ENCODE measurements around the gene EHD2. TPM values are rescaled to one million over a fixed set of nuclear protein-coding genes. Genes with fewer than 3 reads are reported as not detected.
"Not testable (repeated sequence)": the region's sequence is repeated elsewhere in the genome, so short reads cannot be mapped to it uniquely, and the experiment has no call there.

EHD2 gene
- total and polyA plus RNA-seq, 7 experiments from 2014 or later, result 0.15 to 0.37 (median 0.19) TPM; not detected in 4

- H3K9me3 Mint-ChIP-seq; DNase-seq; intact Hi-C loops (cut with micrococcal nuclease); H3K36me3 ChIP-seq (ENCODE audit: control insufficient read depth in 2 of 3, insufficient read depth in 3 of 3, low read length in 3 of 3); H3K4me3 ChIP-seq (ENCODE audit: low read length); CTCF ChIA-PET; H3K9me3 ChIP-seq (ENCODE audit: control insufficient read depth in 2 of 3, low read length in 3 of 3); H3K27me3 ChIP-seq (ENCODE audit: control insufficient read depth in 2 of 2, insufficient read depth in 2 of 2, low read length in 2 of 2); H3K27ac ChIP-seq (ENCODE audit: low read depth, low read length); ATAC-seq; H3K36me3 Mint-ChIP-seq; H3K4me1 ChIP-seq (ENCODE audit: control insufficient read depth in 2 of 2, insufficient read depth in 2 of 2, low read length in 2 of 2); POLR2A ChIA-PET: not testable (repeated sequence)
- Mint-ChIP-seq H3K27me3 (peaks cover 0 to 28% (median 24%) of the 10 kb centered on the region in 5 donors), H3K4me1 (peaks cover 10 to 24% (median 17%) of the 10 kb centered on the region in 7 donors), H3K27ac (peak overlapping the region in 3 of 9 donors; percentile 10 to 26 (median 17)), H3K4me3 (peak overlapping the region in 5 of 10 donors; percentile 4 to 46 (median 13))
These were observed 15.1 kb downstream of the EHD2 start for GRCh38 chr19:47728295-47728694.

- Histone ChIP-seq H3K27ac (ENCODE audit: low read depth, low read length) (no peak overlapping the region), H3K36me3 (ENCODE audit: control insufficient read depth in 2 of 3, insufficient read depth in 3 of 3, low read length in 3 of 3) (no peaks in the 10 kb centered on the region), H3K4me3 (ENCODE audit: low read length) (peak overlapping the region; percentile 17), H3K27me3 (ENCODE audit: control insufficient read depth in 2 of 2, insufficient read depth in 2 of 2, low read length in 2 of 2) (peaks cover 0 to 7% of the 10 kb centered on the region in 2 donors), H3K9me3 (ENCODE audit: control insufficient read depth in 2 of 3, low read length in 3 of 3) (no peaks in the 10 kb centered on the region), H3K4me1 (ENCODE audit: control insufficient read depth in 2 of 2, insufficient read depth in 2 of 2, low read length in 2 of 2) (peaks cover 0 to 4% of the 10 kb centered on the region in 2 donors)
- CTCF ChIA-PET, result interaction anchor here (0.6 kb wide), 1 partner anchor 85 kb away, joined by 3 read pairs; no protein-coding TSS in a partner anchor
- Mint-ChIP-seq H3K4me1 (peaks cover 10 to 23% (median 17%) of the 10 kb centered on the region in 7 donors), H3K9me3 (peaks cover 0 to 3% (median 0%) of the 10 kb centered on the region in 11 donors), H3K27me3 (peaks cover 2 to 28% (median 21%) of the 10 kb centered on the region in 5 donors), H3K36me3 (no peaks in the 10 kb centered on the region), H3K4me3 (peak overlapping the region; percentile 71 to 86 (median 78)), H3K27ac (peak overlapping the region in 5 of 9 donors; percentile 23 to 64 (median 26))
- DNase-seq, result no peak
- peak; percentile 38 for ATAC-seq
- intact Hi-C loops (cut with micrococcal nuclease), result no loop called here
- POLR2A ChIA-PET, result no interaction called here
These were observed 16.2 kb downstream of the EHD2 start for GRCh38 chr19:47729468-47729798.

GRCh38 chr19:47729799-47730520 is 16.7 kb downstream of the EHD2 start:
- Histone ChIP-seq H3K36me3 (ENCODE audit: control insufficient read depth in 2 of 3, insufficient read depth in 3 of 3, low read length in 3 of 3) (no peaks in the 10 kb centered on the region), H3K4me1 (ENCODE audit: control insufficient read depth in 2 of 2, insufficient read depth in 2 of 2, low read length in 2 of 2) (peaks cover 0 to 4% of the 10 kb centered on the region in 2 donors), H3K27ac (ENCODE audit: low read depth, low read length) (no peak overlapping the region), H3K9me3 (ENCODE audit: control insufficient read depth in 2 of 3, low read length in 3 of 3) (no peaks in the 10 kb centered on the region), H3K4me3 (ENCODE audit: low read length) (peak overlapping the region; percentile 17), H3K27me3 (ENCODE audit: control insufficient read depth in 2 of 2, insufficient read depth in 2 of 2, low read length in 2 of 2) (peaks cover 0 to 7% of the 10 kb centered on the region in 2 donors)
- H3K9me3 Mint-ChIP-seq, result peaks cover 0 to 3% (median 0%) of the 10 kb centered on the region in 11 donors
- ATAC-seq (peak; percentile 75), DNase-seq (peak in 1 of 9 donors; percentile 73)
- H3K27ac Mint-ChIP-seq, result peak overlapping the region in 3 of 9 donors; percentile 25 to 28 (median 26)
- H3K27me3 Mint-ChIP-seq, result peaks cover 2 to 28% (median 21%) of the 10 kb centered on the region in 5 donors
- ChIA-PET POLR2A (no interaction called here), CTCF (interaction anchor here (0.6 kb wide), 1 partner anchor 86 kb away, joined by 3 read pairs; no protein-coding TSS in a partner anchor)
- peaks cover 10 to 23% (median 17%) of the 10 kb centered on the region in 7 donors for H3K4me1 Mint-ChIP-seq
- H3K4me3 Mint-ChIP-seq, result peak overlapping the region; percentile 71 to 86 (median 78)
- intact Hi-C loops (cut with micrococcal nuclease), result no loop called here
- H3K36me3 Mint-ChIP-seq, result no peaks in the 10 kb centered on the region

GRCh38 chr19:47730521-47730889 is 17.3 kb downstream of the EHD2 start:
- Histone ChIP-seq H3K27me3 (ENCODE audit: control insufficient read depth in 2 of 2, insufficient read depth in 2 of 2, low read length in 2 of 2) (peaks cover 0 to 7% of the 10 kb centered on the region in 2 donors), H3K4me1 (ENCODE audit: control insufficient read depth in 2 of 2, insufficient read depth in 2 of 2, low read length in 2 of 2) (peaks cover 0 to 4% of the 10 kb centered on the region in 2 donors), H3K4me3 (ENCODE audit: low read length) (no peak overlapping the region), H3K27ac (ENCODE audit: low read depth, low read length) (no peak overlapping the region), H3K9me3 (ENCODE audit: control insufficient read depth in 2 of 3, low read length in 3 of 3) (no peaks in the 10 kb centered on the region), H3K36me3 (ENCODE audit: control insufficient read depth in 2 of 3, insufficient read depth in 3 of 3, low read length in 3 of 3) (no peaks in the 10 kb centered on the region)
- no peak overlapping the region for H3K27ac Mint-ChIP-seq
- no peak for DNase-seq
- ATAC-seq, result no peak
- POLR2A ChIA-PET, result no interaction called here
- no peaks in the 10 kb centered on the region for H3K36me3 Mint-ChIP-seq
- H3K27me3 Mint-ChIP-seq, result peaks cover 2 to 28% (median 21%) of the 10 kb centered on the region in 5 donors
- peaks cover 10 to 23% (median 17%) of the 10 kb centered on the region in 7 donors for H3K4me1 Mint-ChIP-seq
- H3K4me3 Mint-ChIP-seq, result peak overlapping the region in 8 of 10 donors; percentile 29 to 86 (median 74)
- intact Hi-C loops (cut with micrococcal nuclease), result no loop called here
- peaks cover 0 to 3% (median 0%) of the 10 kb centered on the region in 11 donors for H3K9me3 Mint-ChIP-seq
- CTCF ChIA-PET, result no interaction called here

GRCh38 chr19:47730910-47731309 is 17.7 kb downstream of the EHD2 start:
- Histone ChIP-seq H3K36me3 (ENCODE audit: control insufficient read depth in 2 of 3, insufficient read depth in 3 of 3, low read length in 3 of 3) (no peaks in the 10 kb centered on the region), H3K27me3 (ENCODE audit: control insufficient read depth in 2 of 2, insufficient read depth in 2 of 2, low read length in 2 of 2) (peaks cover 0 to 7% of the 10 kb centered on the region in 2 donors), H3K27ac (ENCODE audit: low read depth, low read length) (no peak overlapping the region), H3K4me1 (ENCODE audit: control insufficient read depth in 2 of 2, insufficient read depth in 2 of 2, low read length in 2 of 2) (peaks cover 0 to 4% of the 10 kb centered on the region in 2 donors), H3K9me3 (ENCODE audit: control insufficient read depth in 2 of 3, low read length in 3 of 3) (no peaks in the 10 kb centered on the region), H3K4me3 (ENCODE audit: low read length) (no peak overlapping the region)
- DNase-seq (no peak), ATAC-seq (no peak)
- Mint-ChIP-seq H3K36me3 (no peaks in the 10 kb centered on the region), H3K27ac (no peak overlapping the region), H3K9me3 (peaks cover 0 to 3% (median 0%) of the 10 kb centered on the region in 11 donors), H3K4me3 (peak overlapping the region in 6 of 10 donors; percentile 29 to 86 (median 74)), H3K4me1 (peaks cover 10 to 23% (median 17%) of the 10 kb centered on the region in 7 donors), H3K27me3 (peaks cover 2 to 28% (median 21%) of the 10 kb centered on the region in 5 donors)
- intact Hi-C loops (cut with micrococcal nuclease), result no loop called here
- ChIA-PET CTCF (no interaction called here), POLR2A (no interaction called here)

- H3K9me3 Mint-ChIP-seq, result peaks cover 0 to 3% (median 0%) of the 10 kb centered on the region in 11 donors
- H3K27me3 Mint-ChIP-seq, result peaks cover 0 to 13% (median 8%) of the 10 kb centered on the region in 5 donors
- no peak overlapping the region for H3K4me3 Mint-ChIP-seq
- POLR2A ChIA-PET, result no interaction called here
- no peak overlapping the region for H3K4me3 ChIP-seq (ENCODE audit: low read length)
- ATAC-seq, result no peak
- no peaks in the 10 kb centered on the region for H3K4me1 ChIP-seq (ENCODE audit: control insufficient read depth in 2 of 2, insufficient read depth in 2 of 2, low read length in 2 of 2)
- no peaks in the 10 kb centered on the region for H3K27me3 ChIP-seq (ENCODE audit: control insufficient read depth in 2 of 2, insufficient read depth in 2 of 2, low read length in 2 of 2)
- intact Hi-C loops (cut with micrococcal nuclease), result no loop called here
- H3K9me3 ChIP-seq (ENCODE audit: control insufficient read depth in 2 of 3, low read length in 3 of 3), result no peaks in the 10 kb centered on the region
- no peak for DNase-seq
- H3K27ac ChIP-seq (ENCODE audit: low read depth, low read length), result no peak overlapping the region
- H3K36me3 Mint-ChIP-seq, result no peaks in the 10 kb centered on the region
- H3K4me1 Mint-ChIP-seq, result peaks cover 0 to 7% (median 4%) of the 10 kb centered on the region in 7 donors
- no peaks in the 10 kb centered on the region for H3K36me3 ChIP-seq (ENCODE audit: control insufficient read depth in 2 of 3, insufficient read depth in 3 of 3, low read length in 3 of 3)
- no peak overlapping the region for H3K27ac Mint-ChIP-seq
- CTCF ChIA-PET, result interaction anchor here (0.6 to 1.6 kb wide), 2 partner anchors 11 to 22 kb away, joined by 3 to 4 read pairs; partner anchors contain the start of gene EHD2
These were observed 21.9 kb downstream of the EHD2 start for GRCh38 chr19:47735131-47735530.

Data from naive thymus-derived CD4-positive, alpha-beta T cell (primary cell).